Osteoblast (primary cell): ENCODE results near the gene CCNY. TPM values are rescaled to one million over a fixed set of nuclear protein-coding genes. Genes with fewer than 3 reads are reported as not detected.

Source experiments
- DNase-seq: peaks from one replicate; pipeline ENCODE4 v3.0.0; 2011; ENCODE audit warnings: low spot score, mixed read lengths; ENCODE audit not compliant: insufficient read length; ENCODE audit errors: missing footprints
- H2AFZ ChIP-seq: 2 replicates; pipeline ENCODE4 v1.6.0; 2011; ENCODE audit warnings: mild to moderate bottlenecking, low read length
- H3K27ac ChIP-seq: 2 replicates; pipeline ENCODE4 v1.5.1; 2011; ENCODE audit warnings: mild to moderate bottlenecking, low read depth, low read length, moderate library complexity
- H3K27me3 ChIP-seq: 2 replicates; pipeline ENCODE4 v1.6.0; 2012; ENCODE audit warnings: mild to moderate bottlenecking, control low read depth, inconsistent platforms, low read length, moderate library complexity; ENCODE audit not compliant: insufficient read depth
- H3K36me3 ChIP-seq: 2 replicates; pipeline ENCODE4 v1.5.1; 2011; ENCODE audit warnings: mild to moderate bottlenecking, low read length, control low read depth, moderate library complexity; ENCODE audit not compliant: insufficient read depth
- H3K4me1 ChIP-seq: 2 replicates; pipeline ENCODE4 v1.5.1; 2011; ENCODE audit warnings: mild to moderate bottlenecking, low read length, control low read depth, moderate library complexity; ENCODE audit not compliant: insufficient read depth
- H3K4me2 ChIP-seq: 2 replicates; pipeline ENCODE4 v1.6.0; 2011; ENCODE audit warnings: mild to moderate bottlenecking, low read length; ENCODE audit not compliant: insufficient read depth
- H3K4me3 ChIP-seq: fragments of 200-600 bp; sonication (generic); 3 replicates; pipeline ENCODE4 v1.5.1; 2012; ENCODE audit warnings: mild to moderate bottlenecking, low read length, inconsistent platforms; ENCODE audit not compliant: insufficient read depth
- H3K79me2 ChIP-seq: 2 replicates; pipeline ENCODE4 v1.6.0; 2012; ENCODE audit warnings: mild to moderate bottlenecking, low read length, control low read depth, inconsistent platforms; ENCODE audit not compliant: insufficient read depth
- H3K9me3 ChIP-seq: 2 replicates; pipeline ENCODE4 v1.5.1; 2011; ENCODE audit warnings: low read depth, low read length, control low read depth
- H4K20me1 ChIP-seq: 2 replicates; pipeline ENCODE4 v1.6.0; 2012; ENCODE audit warnings: mild to moderate bottlenecking, low read length, control low read depth; ENCODE audit not compliant: insufficient read depth
- total RNA-seq: library from RNA; depleted of rRNA; stranded (reverse); fragments of >200 nt; gene quantifications from 2 replicates; pipeline ENCODE4 v1.2.3, GENCODE V29; 2012
- TF ChIP-seq, protein P1 (sequence below): IDR thresholded peaks from 2 replicates; pipeline ENCODE4 v1.5.1; 2011; ENCODE audit warnings: mild to moderate bottlenecking, low read depth, low read length, moderate library complexity; ENCODE audit errors: extremely low read depth

CCNY gene
- total RNA-seq, 1 donor, result 53.2 TPM

DNA sequence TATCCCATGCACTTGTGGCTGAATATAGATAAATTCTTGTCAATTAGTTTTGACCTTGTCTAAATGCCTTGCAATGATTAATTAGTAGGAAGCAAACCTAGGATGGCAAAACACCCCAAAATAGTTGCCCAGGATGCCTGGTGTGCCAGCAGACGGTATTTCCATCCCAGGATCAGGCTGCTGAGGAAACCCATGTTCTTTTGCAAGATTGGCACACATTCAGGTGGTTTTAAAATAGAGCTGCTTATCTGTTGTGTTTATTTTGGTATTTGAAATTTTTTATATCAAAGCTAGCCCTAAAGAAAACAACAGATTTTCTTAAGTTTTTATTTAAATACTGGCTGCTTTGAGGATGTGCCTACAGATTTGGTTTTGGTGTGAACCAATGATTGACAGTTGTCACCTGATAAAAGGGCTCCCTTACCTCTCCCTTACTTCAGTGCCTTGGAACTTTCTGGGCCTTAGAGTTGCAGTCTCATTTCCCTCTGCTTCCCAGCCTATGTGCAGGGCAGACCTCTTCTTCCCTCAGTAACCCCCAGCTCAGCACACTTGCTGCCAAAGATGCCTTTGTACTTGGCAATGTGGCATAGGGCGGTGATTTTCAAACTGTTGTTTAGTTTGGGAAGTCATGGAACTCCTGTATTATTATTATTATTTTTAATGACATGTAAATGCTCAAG, 54.0 kb downstream of the CCNY start:
- Histone ChIP-seq H4K20me1 (peaks cover 78% of the 10 kb centered on the region), H3K4me2 (no peak overlapping the region), H2AFZ (no peak overlapping the region), H3K79me2 (peaks cover 100% of the 10 kb centered on the region), H3K4me1 (peaks cover 7% of the 10 kb centered on the region), H3K9me3 (peaks cover 10% of the 10 kb centered on the region), H3K27me3 (no peaks in the 10 kb centered on the region), H3K27ac (no peak overlapping the region), H3K4me3 (no peak overlapping the region), H3K36me3 (no peaks in the 10 kb centered on the region)
- DNase-seq, result no peak
- TF ChIP-seq, protein P1, sequence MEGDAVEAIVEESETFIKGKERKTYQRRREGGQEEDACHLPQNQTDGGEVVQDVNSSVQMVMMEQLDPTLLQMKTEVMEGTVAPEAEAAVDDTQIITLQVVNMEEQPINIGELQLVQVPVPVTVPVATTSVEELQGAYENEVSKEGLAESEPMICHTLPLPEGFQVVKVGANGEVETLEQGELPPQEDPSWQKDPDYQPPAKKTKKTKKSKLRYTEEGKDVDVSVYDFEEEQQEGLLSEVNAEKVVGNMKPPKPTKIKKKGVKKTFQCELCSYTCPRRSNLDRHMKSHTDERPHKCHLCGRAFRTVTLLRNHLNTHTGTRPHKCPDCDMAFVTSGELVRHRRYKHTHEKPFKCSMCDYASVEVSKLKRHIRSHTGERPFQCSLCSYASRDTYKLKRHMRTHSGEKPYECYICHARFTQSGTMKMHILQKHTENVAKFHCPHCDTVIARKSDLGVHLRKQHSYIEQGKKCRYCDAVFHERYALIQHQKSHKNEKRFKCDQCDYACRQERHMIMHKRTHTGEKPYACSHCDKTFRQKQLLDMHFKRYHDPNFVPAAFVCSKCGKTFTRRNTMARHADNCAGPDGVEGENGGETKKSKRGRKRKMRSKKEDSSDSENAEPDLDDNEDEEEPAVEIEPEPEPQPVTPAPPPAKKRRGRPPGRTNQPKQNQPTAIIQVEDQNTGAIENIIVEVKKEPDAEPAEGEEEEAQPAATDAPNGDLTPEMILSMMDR, result no peak

DNA sequence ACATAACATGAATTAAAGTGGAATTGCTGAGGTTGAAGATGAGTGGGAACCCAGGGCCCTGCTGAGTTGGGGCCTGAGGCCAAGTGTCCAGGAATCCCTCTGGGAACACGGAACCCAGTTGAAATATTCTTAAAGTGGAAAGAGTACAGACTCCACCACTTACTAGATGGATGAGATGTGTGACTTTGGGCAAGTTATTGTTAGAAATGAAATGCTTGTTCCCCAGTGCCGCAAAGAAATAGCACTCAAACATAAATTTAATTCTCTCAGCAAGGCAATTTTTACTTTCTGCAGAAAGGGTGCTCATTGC, 54.5 kb downstream of the CCNY start:
- Histone ChIP-seq H3K4me1 (peaks cover 7% of the 10 kb centered on the region), H3K4me2 (no peak overlapping the region), H3K9me3 (peaks cover 10% of the 10 kb centered on the region), H4K20me1 (peaks cover 83% of the 10 kb centered on the region), H3K36me3 (no peaks in the 10 kb centered on the region), H3K27me3 (no peaks in the 10 kb centered on the region), H2AFZ (no peak overlapping the region), H3K4me3 (no peak overlapping the region), H3K79me2 (peaks cover 100% of the 10 kb centered on the region), H3K27ac (no peak overlapping the region)
- TF ChIP-seq, protein P1, result no peak
- DNase-seq, result no peak

DNA sequence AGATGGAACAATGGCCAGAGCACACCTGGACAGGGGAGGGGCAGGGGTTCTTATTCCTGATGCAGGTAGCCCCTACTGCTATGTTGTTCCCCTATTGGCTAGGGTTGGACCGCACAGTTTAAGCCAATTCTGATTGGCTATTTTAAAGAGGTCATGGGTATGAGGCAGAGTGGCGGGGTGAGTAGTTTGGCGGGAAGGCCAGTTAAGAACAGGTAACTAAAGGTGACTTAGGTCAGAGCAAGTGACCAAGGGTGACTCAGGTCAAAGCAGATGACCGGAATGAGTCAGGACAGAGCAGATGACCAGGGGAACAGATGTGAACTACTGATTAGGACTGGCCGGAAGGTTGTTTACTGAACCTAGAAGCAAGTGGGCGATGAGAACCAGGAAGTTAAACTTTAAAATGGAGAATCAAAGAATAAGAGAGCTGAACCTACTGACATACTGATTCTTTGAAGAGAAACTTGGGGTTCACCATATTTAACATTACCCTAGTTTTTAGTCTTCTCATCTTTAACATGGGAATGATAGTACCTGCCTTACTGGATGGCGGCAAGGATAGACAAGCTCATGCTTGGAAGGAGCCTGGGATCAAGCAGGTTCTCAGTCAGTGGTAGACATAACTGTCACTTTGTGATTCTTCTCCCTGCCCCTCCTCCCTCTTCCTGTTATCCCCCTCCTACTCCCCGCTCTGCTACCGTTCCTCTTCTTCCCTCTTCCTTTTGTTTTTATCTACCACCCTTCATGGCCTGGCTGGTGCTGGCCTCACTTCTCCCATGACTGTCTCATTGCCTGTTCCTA, 55.0 kb downstream of the CCNY start:
- no peak overlapping the region for H2AFZ ChIP-seq
- H3K4me3 ChIP-seq, result no peak overlapping the region
- H3K4me1 ChIP-seq, result peaks cover 7% of the 10 kb centered on the region
- H4K20me1 ChIP-seq, result peaks cover 85% of the 10 kb centered on the region
- TF ChIP-seq, protein P1, result no peak
- H3K36me3 ChIP-seq, result no peaks in the 10 kb centered on the region
- no peak for DNase-seq
- no peaks in the 10 kb centered on the region for H3K27me3 ChIP-seq
- peaks cover 100% of the 10 kb centered on the region for H3K79me2 ChIP-seq
- H3K9me3 ChIP-seq, result peaks cover 10% of the 10 kb centered on the region
- H3K27ac ChIP-seq, result no peak overlapping the region
- H3K4me2 ChIP-seq, result no peak overlapping the region

DNA sequence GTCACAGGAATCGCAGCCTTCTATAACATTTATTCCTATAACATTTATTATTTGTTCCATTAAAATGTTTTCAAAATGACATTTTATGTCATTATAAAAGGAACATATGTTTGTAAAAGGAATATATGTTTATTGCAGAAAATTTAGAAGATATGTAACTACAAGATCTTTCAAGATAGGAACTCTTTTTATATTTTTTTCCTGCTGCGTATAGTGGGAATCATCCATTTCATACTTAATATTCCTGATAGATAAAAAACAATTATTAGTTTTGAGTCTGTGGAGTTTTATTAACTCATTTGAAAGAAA, 55.6 kb downstream of the CCNY start:
- Histone ChIP-seq H4K20me1 (peaks cover 84% of the 10 kb centered on the region), H3K9me3 (peaks cover 10% of the 10 kb centered on the region), H3K4me2 (no peak overlapping the region), H3K27ac (no peak overlapping the region), H2AFZ (no peak overlapping the region), H3K4me1 (peaks cover 7% of the 10 kb centered on the region), H3K4me3 (no peak overlapping the region), H3K27me3 (no peaks in the 10 kb centered on the region), H3K79me2 (peaks cover 100% of the 10 kb centered on the region), H3K36me3 (no peaks in the 10 kb centered on the region)
- DNase-seq, result no peak
- TF ChIP-seq, protein P1, result no peak
